Stimulated activated CD4-positive, alpha-beta T cell treated with anti-CD3 and anti-CD28 coated beads, Interleukin-2, amount 100 ng/mL, for 4 hours (primary cell): ENCODE measurements around the gene NPL.

Experiments
- DNase-seq: peaks from one replicate; pipeline ENCODE4 v3.0.0-alpha.2; 2020; ENCODE audit warnings: low read depth

NPL gene

DNA sequence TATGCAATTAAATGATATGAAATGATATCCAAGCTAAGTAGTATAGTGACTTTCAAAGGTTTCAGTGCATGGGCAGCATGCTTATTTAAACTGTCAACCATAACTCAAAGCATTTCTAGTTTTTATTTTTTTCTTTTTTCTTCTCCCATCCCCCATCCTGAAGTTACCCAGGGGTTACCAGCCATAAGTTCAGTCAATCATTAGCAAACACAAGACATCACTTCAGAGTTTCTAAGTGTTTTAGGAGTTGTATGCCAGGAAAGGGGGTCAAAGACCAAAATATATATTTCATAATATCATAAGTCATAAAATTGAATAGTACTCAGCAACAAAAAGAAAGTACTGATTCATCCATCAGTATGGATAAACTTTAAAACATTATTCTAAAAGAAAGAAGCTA, 78.3 kb downstream of the NPL start:
- DNase-seq, result no peak

DNA sequence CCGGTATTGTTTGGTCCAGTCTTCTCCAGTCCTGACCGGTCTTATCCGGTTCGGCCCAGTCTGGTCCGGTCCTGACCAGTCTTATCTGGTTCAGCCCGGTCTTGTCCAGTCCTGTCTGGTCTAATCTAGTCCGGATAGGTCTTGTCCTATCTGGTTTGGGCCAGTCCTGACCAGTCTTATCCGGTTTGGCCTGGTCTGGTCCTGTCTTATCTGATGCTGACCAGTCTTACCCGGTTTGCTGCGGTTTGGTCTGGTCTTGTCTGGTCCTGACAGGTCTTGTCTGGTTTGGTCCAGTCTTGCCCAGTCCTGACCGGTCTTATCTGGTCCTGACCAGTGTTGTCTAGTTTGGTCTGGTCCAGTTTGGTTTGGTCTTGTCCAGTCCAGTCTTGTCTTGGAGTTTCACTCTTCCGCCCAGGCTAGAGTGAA, 79.7 kb downstream of the NPL start:
- DNase-seq, result no peak

DNA sequence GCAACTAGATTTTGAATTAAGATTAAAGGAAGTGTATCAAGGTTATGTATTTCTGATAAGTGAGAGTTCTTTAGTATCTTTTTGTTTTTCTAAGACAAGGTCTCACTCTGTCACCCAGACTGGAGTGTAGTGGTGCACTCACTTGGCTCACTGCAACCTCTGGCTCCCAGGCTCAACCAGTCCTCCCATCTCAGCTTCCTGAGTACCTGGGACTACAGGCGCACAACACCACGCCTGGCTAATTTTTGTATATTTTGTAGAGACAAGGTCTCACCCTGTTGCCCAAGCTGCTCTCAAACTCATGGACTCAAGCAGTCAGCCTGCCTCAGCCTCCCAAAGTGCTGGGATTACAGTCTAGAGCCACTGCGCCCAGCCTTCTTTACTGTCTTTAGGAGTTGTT, 83.3 kb downstream of the NPL start:
- DNase-seq, result no peak

- no peak for DNase-seq
These were observed 86.3 kb downstream of the NPL start for GRCh38 chr1:182875889-182876288.

DNA sequence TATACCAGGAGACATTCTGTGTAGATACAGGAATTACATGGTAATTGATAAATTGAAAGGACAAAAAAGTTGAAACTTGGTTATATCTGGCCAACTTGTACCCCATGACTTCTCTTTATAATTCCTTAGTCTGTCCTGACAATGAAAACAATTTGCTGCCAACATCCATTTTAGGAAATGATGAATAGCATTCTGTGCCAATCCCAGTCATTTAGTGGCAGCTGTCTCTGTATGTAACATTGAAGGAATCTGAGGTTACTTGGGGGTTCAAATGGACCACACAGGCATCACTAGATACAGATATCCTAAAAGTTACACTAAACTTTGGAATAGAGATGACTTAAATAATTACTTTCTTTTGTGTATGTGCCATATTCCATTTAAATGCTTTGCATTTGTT, 87.8 kb downstream of the NPL start:
- no peak for DNase-seq

DNA sequence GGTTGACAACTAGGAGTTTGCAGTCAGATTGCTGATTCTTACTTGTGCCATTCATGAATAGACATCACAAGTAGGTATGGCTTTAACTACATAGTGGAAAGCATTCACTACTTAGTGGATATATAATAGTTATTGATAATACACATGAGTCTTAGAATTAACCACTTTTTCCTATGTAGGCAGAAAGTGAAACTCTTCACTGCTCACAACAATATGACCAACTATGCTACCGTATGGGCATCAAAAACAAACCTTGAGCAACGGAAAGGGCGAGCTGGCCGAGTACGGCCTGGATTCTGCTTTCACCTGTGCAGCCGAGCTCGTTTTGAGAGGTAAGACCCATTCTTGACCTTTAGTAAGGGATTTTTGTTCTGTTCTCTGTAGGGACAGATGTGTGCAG, 88.3 kb downstream of the NPL start:
- no peak for DNase-seq
